Lower lobe of right lung (tissue), 2 donors: ENCODE measurements around the gene CLDN9. TPM values are rescaled to one million over a fixed set of nuclear protein-coding genes. Genes with fewer than 3 reads are reported as not detected.

Source experiments
- ATAC-seq, 2 donors: fragments of 200-7000 bp; cut with Tn5 transposase; one replicate each; pipeline ENCODE4 v1.9.1; 2020 to 2022; ENCODE audit warnings: mild to moderate bottlenecking in 2 of 2, moderate library complexity in 2 of 2
- DNase-seq: peaks from one replicate; pipeline ENCODE4 v3.0.0-alpha.2; 2020
- H3K27ac ChIP-seq: fragments of 200-600 bp; one replicate; pipeline ENCODE4 v1.8.0; 2022
- H3K27me3 ChIP-seq: fragments of 200-600 bp; one replicate; pipeline ENCODE4 v1.8.0; 2022; ENCODE audit warnings: low read depth
- H3K36me3 ChIP-seq: fragments of 200-600 bp; one replicate; pipeline ENCODE4 v1.8.0; 2022; ENCODE audit warnings: mild to moderate bottlenecking
- H3K4me1 ChIP-seq: fragments of 200-600 bp; one replicate; pipeline ENCODE4 v1.8.0; 2022
- H3K4me3 ChIP-seq: fragments of 200-600 bp; one replicate; pipeline ENCODE4 v1.8.0; 2022; ENCODE audit warnings: mild to moderate bottlenecking
- H3K9me3 ChIP-seq: fragments of 200-600 bp; one replicate; pipeline ENCODE4 v1.8.0; 2022
- intact Hi-C: fragments of 100-400 bp; cut with DNase I; formaldehyde crosslinking; loops from one replicate; pipeline ENCODE4 v1.11.0; 2022
- total RNA-seq: library from RNA; stranded (reverse); fragmentation: NEBNext Ultra II Directional; extraction: Animal tissue kit (Norgen Biotek cat#: 25700); gene quantifications from one replicate; pipeline ENCODE4 v1.2.1, GENCODE V29; 2021
- TF ChIP-seq, protein P1 (sequence below): fragments of 200-600 bp; IDR thresholded peaks from one replicate; pipeline ENCODE4 v1.8.0; 2022; ENCODE audit warnings: antibody characterized with exemption, mild to moderate bottlenecking
- donor health status: DM: no; HTN: yes; CAD: no; lungs with severe emphysema.

Gene CLDN9
- total RNA-seq, 1 donor from 2014 or later, result 1.0 TPM

DNA sequence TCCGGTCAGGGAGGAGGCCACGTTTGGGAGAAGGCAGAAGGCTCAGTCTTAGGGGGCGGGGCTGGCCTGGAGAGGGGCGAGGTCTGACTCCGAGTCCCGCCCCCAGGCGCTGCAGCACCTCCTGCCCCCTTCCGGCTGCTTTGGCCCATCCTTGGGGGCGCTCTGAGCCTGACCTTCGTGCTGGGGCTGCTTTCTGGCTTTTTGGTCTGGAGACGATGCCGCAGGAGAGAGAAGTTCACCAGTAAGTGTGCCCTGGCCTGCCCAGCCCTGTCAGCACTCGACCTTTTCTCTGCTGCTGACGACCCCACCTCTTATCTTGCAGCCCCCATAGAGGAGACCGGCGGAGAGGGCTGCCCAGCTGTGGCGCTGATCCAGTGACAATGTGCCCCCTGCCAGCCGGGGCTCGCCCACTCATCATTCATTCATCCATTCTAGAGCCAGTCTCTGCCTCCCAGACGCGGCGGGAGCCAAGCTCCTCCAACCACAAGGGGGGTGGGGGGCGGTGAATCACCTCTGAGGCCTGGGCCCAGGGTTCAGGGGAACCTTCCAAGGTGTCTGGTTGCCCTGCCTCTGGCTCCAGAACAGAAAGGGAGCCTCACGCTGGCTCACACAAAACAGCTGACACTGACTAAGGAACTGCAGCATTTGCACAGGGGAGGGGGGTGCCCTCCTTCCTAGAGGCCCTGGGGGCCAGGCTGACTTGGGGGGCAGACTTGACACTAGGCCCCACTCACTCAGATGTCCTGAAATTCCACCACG lies 8.9 kb downstream of the CLDN9 start:
- H3K36me3 ChIP-seq, result peaks cover 9% of the 10 kb centered on the region
- H3K27ac ChIP-seq, result peak overlapping the region; percentile 94
- peaks cover 18% of the 10 kb centered on the region for H3K27me3 ChIP-seq
- DNase-seq, result peak; percentile 90
- TF ChIP-seq, protein P1, sequence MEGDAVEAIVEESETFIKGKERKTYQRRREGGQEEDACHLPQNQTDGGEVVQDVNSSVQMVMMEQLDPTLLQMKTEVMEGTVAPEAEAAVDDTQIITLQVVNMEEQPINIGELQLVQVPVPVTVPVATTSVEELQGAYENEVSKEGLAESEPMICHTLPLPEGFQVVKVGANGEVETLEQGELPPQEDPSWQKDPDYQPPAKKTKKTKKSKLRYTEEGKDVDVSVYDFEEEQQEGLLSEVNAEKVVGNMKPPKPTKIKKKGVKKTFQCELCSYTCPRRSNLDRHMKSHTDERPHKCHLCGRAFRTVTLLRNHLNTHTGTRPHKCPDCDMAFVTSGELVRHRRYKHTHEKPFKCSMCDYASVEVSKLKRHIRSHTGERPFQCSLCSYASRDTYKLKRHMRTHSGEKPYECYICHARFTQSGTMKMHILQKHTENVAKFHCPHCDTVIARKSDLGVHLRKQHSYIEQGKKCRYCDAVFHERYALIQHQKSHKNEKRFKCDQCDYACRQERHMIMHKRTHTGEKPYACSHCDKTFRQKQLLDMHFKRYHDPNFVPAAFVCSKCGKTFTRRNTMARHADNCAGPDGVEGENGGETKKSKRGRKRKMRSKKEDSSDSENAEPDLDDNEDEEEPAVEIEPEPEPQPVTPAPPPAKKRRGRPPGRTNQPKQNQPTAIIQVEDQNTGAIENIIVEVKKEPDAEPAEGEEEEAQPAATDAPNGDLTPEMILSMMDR, result peak; percentile 33
- intact Hi-C loops, result no loop called here
- ATAC-seq, result peak; percentile 65 to 77
- H3K4me3 ChIP-seq, result peak overlapping the region; percentile 77
- peaks cover 66% of the 10 kb centered on the region for H3K4me1 ChIP-seq
- no peaks in the 10 kb centered on the region for H3K9me3 ChIP-seq

- peak overlapping the region; percentile 94 for H3K27ac ChIP-seq
- H3K4me3 ChIP-seq, result peak overlapping the region; percentile 77
- ATAC-seq, result peak; percentile 60 to 61
- TF ChIP-seq, protein P1, result no peak
- peaks cover 15% of the 10 kb centered on the region for H3K27me3 ChIP-seq
- H3K4me1 ChIP-seq, result peaks cover 66% of the 10 kb centered on the region
- DNase-seq, result peak; percentile 92
- intact Hi-C loops, result no loop called here
- H3K9me3 ChIP-seq, result no peaks in the 10 kb centered on the region
- H3K36me3 ChIP-seq, result peaks cover 15% of the 10 kb centered on the region
These were observed 9.5 kb downstream of the CLDN9 start for GRCh38 chr16:3022208-3022683.

DNA sequence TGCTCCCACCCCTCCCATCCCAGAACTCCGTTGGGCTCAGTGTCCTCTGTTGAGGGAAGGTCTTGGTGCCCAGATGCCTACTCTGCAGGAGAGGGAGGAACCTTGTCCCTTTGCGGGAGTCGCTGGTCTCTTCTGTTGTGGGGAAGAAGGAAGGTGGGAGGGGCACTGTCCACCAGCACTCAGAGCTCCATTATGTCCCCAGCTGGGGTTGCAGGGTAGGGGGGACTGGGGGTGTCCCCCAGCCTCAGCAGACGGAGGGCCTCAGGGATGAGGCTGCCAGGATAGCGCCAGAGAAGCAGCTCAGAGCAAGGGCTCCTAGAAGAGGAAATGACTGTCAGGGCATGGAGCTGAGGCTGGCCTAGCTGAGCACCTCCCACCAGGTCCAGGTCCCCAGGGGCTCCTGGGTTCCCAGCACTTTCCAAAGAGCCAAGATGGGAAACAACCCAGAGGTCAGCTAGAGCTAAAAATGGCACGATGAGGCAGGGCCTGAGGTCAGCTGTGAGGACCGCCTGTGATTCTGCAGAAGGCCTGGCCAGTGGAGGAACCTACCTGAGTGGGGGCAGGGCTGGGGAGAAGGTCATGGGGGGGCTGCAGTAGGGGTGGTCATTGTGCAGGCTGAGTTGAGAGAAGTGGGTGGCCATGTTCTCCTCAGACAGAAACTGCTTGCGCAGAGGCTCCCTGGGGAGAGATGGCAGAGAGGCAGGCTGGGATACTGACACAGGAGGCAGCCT lies 10.1 kb downstream of the CLDN9 start:
- peaks cover 66% of the 10 kb centered on the region for H3K4me1 ChIP-seq
- ATAC-seq (no peak), DNase-seq (no peak)
- peak overlapping the region; percentile 94 for H3K27ac ChIP-seq
- peaks cover 18% of the 10 kb centered on the region for H3K36me3 ChIP-seq
- H3K27me3 ChIP-seq, result peaks cover 9% of the 10 kb centered on the region
- TF ChIP-seq, protein P1, result no peak
- no peaks in the 10 kb centered on the region for H3K9me3 ChIP-seq
- intact Hi-C loops, result no loop called here
- peak overlapping the region; percentile 77 for H3K4me3 ChIP-seq

DNA sequence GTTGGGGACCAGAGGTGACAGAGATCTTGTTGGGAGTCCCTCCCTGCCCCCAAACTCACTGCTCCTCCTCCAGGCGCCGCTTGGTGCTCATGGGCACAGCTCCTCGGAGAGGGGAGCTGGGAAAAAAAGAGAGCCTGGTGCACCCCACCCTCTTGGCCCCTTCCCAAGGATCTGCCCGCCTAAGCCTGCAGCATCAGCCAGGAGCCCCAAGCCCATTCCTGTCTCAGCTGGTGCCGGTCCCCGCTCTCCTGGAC lies 10.6 kb downstream of the CLDN9 start:
- ATAC-seq, result no peak
- Histone ChIP-seq H3K27me3 (peaks cover 4% of the 10 kb centered on the region), H3K36me3 (peaks cover 18% of the 10 kb centered on the region), H3K9me3 (no peaks in the 10 kb centered on the region), H3K27ac (peak overlapping the region; percentile 94), H3K4me3 (peak overlapping the region; percentile 77), H3K4me1 (peaks cover 66% of the 10 kb centered on the region)
- intact Hi-C loops, result no loop called here
- TF ChIP-seq, protein P1, result no peak
- no peak for DNase-seq

DNA sequence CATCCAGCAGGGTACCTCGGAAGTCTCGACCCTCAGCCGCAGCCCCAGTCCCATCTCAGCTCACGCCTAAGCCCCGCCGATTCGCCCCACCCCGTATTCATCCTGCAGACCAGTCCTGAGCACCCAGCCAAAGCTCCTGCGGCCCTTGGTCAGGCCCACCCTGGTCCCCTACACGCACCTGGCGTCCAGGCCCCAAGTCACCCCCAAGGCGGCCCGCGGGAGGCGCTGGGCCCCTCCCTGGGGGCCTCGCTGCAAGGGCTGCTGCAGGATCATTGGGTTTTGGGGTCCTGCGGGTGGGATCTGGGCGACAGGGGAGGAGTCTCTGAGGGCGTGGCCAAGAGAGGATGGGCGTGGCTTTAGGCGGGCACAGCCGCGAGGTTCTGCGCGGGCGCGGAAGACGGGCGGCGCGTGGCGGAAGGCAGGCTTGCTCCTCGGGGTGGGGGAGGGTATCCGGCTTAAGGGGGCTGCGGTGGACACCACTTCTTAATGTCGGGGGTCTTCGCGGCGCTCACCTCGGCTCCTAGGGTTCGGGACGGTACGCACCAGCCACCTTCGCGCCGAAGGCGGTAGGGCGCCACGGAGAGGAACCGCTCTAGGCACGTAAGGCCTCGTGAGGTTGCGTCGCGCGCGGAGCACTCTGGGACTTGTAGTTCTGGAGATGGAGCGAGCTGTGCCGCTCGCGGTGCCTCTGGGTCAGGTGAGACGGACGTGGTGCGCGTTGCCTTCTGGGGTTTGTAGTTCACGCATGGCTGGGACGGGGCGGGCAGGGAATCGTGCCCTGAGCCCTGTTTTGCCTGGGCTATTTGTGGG lies 11.2 kb downstream of the CLDN9 start, which contains the start of the genes HCFC1R1 and THOC6:
TSS of gene HCFC1R1 (minus strand) at position 274 of the 810 bp plus-strand sequence. CDS start at position 273, 1 bp downstream.
TSS of gene THOC6 (plus strand) at position 367 of the 810 bp plus-strand sequence. CDS start at position 659, 292 bp downstream.
- DNase-seq (peak; percentile 99), ATAC-seq (peak; percentile 75 to 79)
- peak within 1 kb of the TSS; percentile 94 for H3K27ac ChIP-seq
- H3K4me3 ChIP-seq, result peak within 1 kb of the TSS; percentile 77
- TF ChIP-seq, protein P1, result no peak
- intact Hi-C loops, result no loop called here
- H3K4me1 ChIP-seq, result peaks cover 66% of the 10 kb centered on the region
- peaks cover 3% of the 10 kb centered on the region for H3K27me3 ChIP-seq
- H3K36me3 ChIP-seq, result peaks cover 18% of the 10 kb centered on the region
- H3K9me3 ChIP-seq, result no peaks in the 10 kb centered on the region
